ENCODE results near the gene CCDC43. TPM values are rescaled to one million over a fixed set of nuclear protein-coding genes. Genes with fewer than 3 reads are reported as not detected.
A peak's percentile ranks its signal among the peaks of the same experiment; 100 is the strongest.

The CCDC43 gene
- total and polyA plus RNA-seq, 2 of the 8 experiments (the other 6 are each of a cell fraction or from before 2014, with no cell fraction given) = 4.9 to 38.1 TPM

DNA sequence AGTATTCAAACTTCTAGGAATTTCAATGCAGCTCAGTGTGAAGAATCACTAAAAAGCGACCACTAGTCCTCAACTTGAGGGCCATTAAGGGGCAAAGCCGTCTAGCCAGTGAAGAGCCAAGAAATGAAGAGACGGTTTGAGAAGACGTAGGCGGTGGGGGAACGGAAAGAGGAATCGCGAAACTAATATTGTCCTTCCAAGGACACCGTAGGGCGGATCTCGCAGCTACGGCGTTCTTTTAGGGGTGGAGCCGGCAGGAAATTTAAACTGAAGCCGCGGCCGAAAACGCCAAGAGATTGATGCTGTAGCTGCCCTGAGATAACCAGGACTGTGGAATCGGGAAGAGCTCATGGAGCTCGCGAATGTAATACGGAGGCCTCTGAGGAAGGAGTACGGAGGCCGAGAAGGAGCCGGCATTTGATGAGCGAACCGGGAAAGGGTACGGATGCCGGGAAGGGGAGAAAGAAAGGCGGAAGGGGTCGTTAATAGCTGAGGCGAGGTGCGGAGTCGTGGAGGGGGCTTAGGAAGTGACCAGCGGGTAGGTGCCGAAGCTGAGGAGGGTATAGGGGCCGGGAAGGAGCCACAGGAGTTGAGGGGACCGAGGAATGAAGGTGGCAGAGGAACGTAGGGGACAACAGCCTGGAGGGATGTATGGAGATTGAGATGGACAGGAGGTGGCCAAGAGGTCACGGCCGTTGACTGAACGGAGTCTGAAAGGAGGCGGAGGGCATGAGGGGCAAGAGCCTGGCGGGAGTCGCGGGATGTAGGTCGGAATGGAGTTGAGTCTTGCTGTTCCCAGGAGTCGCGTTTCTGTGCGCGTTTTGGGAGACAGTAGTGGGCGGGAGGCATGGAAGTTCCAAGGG is 19.1 kb upstream of the CCDC43 start, which contains the start of gene DBF4B:
TSS of gene DBF4B (plus strand) at position 265 of the 863 bp plus-strand sequence. CDS start at position 421, 156 bp downstream.
- peak within 1 kb of the TSS; percentile 54 to 97 (median 78) for H3K9ac ChIP-seq (replicated peaks in 1 of 4; ENCODE audit: extremely low read depth in 1 of 4, low read depth in 3 of 4, low read length in 3 of 4)
- H3K23me2 ChIP-seq (ENCODE audit: low read depth, low read length) = peaks cover 4% of the 10 kb centered on the region; the same call in 1 of the 2 replicates
- 0 out of 2 replicates have a peak within 1 kb of the TSS, but pooled peaks have one; percentile 50 for H2BK12ac ChIP-seq (ENCODE audit: low read depth, low read length)
- H3K23ac ChIP-seq (ENCODE audit: insufficient read length) = no peak within 1 kb of the TSS
- peak within 1 kb of the TSS; percentile 88 for H2AFZ ChIP-seq (ENCODE audit: low read length)
- H3K56ac ChIP-seq (replicated peaks; ENCODE audit: insufficient read length, low read depth, low read length) = peak within 1 kb of the TSS; percentile 81
- peak within 1 kb of the TSS; percentile 42 for H4K91ac ChIP-seq (replicated peaks; ENCODE audit: insufficient read length, low read length)
- peak within 1 kb of the TSS; percentile 80; the same call in 1 of the 2 replicates for H4K8ac ChIP-seq (ENCODE audit: extremely low read depth, insufficient read depth, low read length)
- no peaks in the 10 kb centered on the region; a peak in 1 of 7 replicates for H3K27me3 ChIP-seq (replicated peaks in 1 of 4; ENCODE audit: control insufficient read depth in 3 of 4, extremely low read depth in 1 of 4, insufficient read depth in 3 of 4, low read length in 3 of 4)
- H3K4me1 ChIP-seq (replicated peaks in 1 of 4; ENCODE audit: control insufficient read depth in 3 of 4, insufficient read depth in 4 of 4, low read length in 3 of 4) = peaks cover 0 to 3% (median 0%) of the 10 kb centered on the region in 4 experiments; a peak in 3 of 7 replicates
- H3K79me1 ChIP-seq (ENCODE audit: low read depth, low read length) = no peaks in the 10 kb centered on the region
- peak within 1 kb of the TSS; percentile 33 for H4K5ac ChIP-seq (ENCODE audit: insufficient read length, low read depth, low read length)
- no peak within 1 kb of the TSS for H2AK5ac ChIP-seq (ENCODE audit: low read depth, low read length)
- H3K27ac ChIP-seq (ENCODE audit: low read depth, low read length) = peak within 1 kb of the TSS; percentile 76
- H3K4me3 ChIP-seq (ENCODE audit: extremely low read depth in 1 of 4, insufficient read depth in 2 of 4, low read depth in 3 of 4, low read length in 4 of 4) = peak within 1 kb of the TSS; percentile 78 to 99 (median 99)
- peak within 1 kb of the TSS; percentile 95 for H2BK5ac ChIP-seq (ENCODE audit: low read depth, low read length)
- H2BK120ac ChIP-seq (replicated peaks; ENCODE audit: low read depth, low read length) = no peak within 1 kb of the TSS
- DNase-seq (ENCODE audit: low read depth in 1 of 2, low spot score in 2 of 2) (peak; percentile 58 to 85), FAIRE-seq (peak; percentile 48)
- POLR2A ChIA-PET (ENCODE audit: partially characterized antibody) = interaction anchor here (0.8 to 1.5 kb wide), 11 partner anchors 9 to 342 kb away, joined by 3 to 13 read pairs (median 4); no protein-coding TSS in a partner anchor
- H3K18ac ChIP-seq (ENCODE audit: extremely low read depth, low read length) = peak within 1 kb of the TSS; percentile 71
- H3K4ac ChIP-seq (replicated peaks; ENCODE audit: insufficient read length, low read depth, low read length) = no peak within 1 kb of the TSS
- H3K9me3 ChIP-seq (ENCODE audit: insufficient read depth in 2 of 2, low read depth in 1 of 2, low read length in 1 of 2) = no peaks in the 10 kb centered on the region
- peak within 1 kb of the TSS; percentile 69 to 76 for H3K4me2 ChIP-seq (ENCODE audit: insufficient read depth in 1 of 2, low read depth in 2 of 2, low read length in 2 of 2)
- CTCF ChIA-PET (ENCODE audit: partially characterized antibody) = interaction anchor here (0.5 to 2.3 kb wide), 4 partner anchors 15 to 520 kb away, joined by 3 to 8 read pairs (median 4); no protein-coding TSS in a partner anchor
- peak within 1 kb of the TSS; percentile 88; the same call in 1 of the 2 replicates for H2BK15ac ChIP-seq (ENCODE audit: low read length)
- no peak within 1 kb of the TSS for H2BK20ac ChIP-seq (ENCODE audit: low read length)
- WGBS, 2 experiments (ENCODE audit: extremely low coverage in 1 of 2, insufficient coverage in 1 of 2, insufficient read length in 1 of 2, insufficient replicate concordance in 2 of 2, low coverage in 1 of 2, low lambda C conversion rate in 2 of 2, missing lambda C conversion rate in 1 of 2) = 1% methylated on average over 52 of the region's 52 CpGs; no CpG with 5 or more reads in 1 of the 2 experiments
- no peak within 1 kb of the TSS for H3K14ac ChIP-seq (ENCODE audit: insufficient read length)
- peaks cover 0 to 2% (median 0%) of the 10 kb centered on the region in 4 experiments; a peak in 1 of 8 replicates for H3K36me3 ChIP-seq (ENCODE audit: control insufficient read depth in 2 of 4, insufficient read depth in 4 of 4, low read length in 3 of 4)
- peaks cover 0 to 14% of the 10 kb centered on the region in 2 experiments; a peak in 2 of 4 replicates for H3K79me2 ChIP-seq (ENCODE audit: control insufficient read depth in 1 of 2, insufficient read depth in 2 of 2, low read length in 2 of 2)
- no peaks in the 10 kb centered on the region for H4K20me1 ChIP-seq (replicated peaks in 1 of 2; ENCODE audit: control insufficient read depth in 1 of 2, insufficient read depth in 2 of 2, low read length in 2 of 2)
- peak; percentile 68 for TF ChIP-seq PHF8 (conservative IDR thresholded peaks at IDR 0.05; ENCODE audit: low read depth, low read length)
- peak; percentile 84 for TF ChIP-seq EGR1 (IDR thresholded peaks at IDR 0.05; ENCODE audit: borderline replicate concordance, low read depth, low read length)
- 0 out of 2 replicates have a peak, but pooled peaks have one; percentile 56 for TF ChIP-seq SP4 (IDR thresholded peaks at IDR 0.05; ENCODE audit: low read length)
- no peak for TF ChIP-seq BRCA1 (IDR thresholded peaks at IDR 0.05; ENCODE audit: low read depth, low read length)
- no peak for TF ChIP-seq GABPA (IDR thresholded peaks at IDR 0.05; ENCODE audit: borderline replicate concordance, insufficient read depth, low read length)
- TF ChIP-seq TCF12 (IDR thresholded peaks at IDR 0.05; ENCODE audit: low read depth, low read length) = no peak
- peak; percentile 74 for TF ChIP-seq SAP30 (IDR thresholded peaks at IDR 0.05; ENCODE audit: insufficient read depth, insufficient replicate concordance, low read length)
- TF ChIP-seq SP1 (IDR thresholded peaks at IDR 0.05; ENCODE audit: low read depth, low read length) = 0 out of 2 replicates have a peak, but pooled peaks have one; percentile 19
- no peak for TF ChIP-seq JUN (IDR thresholded peaks at IDR 0.05; ENCODE audit: low read depth, low read length)
- no peak for TF ChIP-seq CTBP2 (IDR thresholded peaks at IDR 0.05; ENCODE audit: borderline replicate concordance, insufficient read depth, insufficient read length, low read length)
- TF ChIP-seq ZNF274 (IDR thresholded peaks at IDR 0.05; ENCODE audit: borderline replicate concordance, extremely low read depth, low read length) = no peak
